ENCODE measurements around the gene FAM234A.

GRCh38 chr16:193441-193840 lies 41.2 kb upstream of the FAM234A start:
- TF ChIP-seq POLR2A (IDR thresholded peaks at IDR 0.05) (no peak), CTCF (IDR thresholded peaks at IDR 0.05) (no peak), POLR2AphosphoS5 (IDR thresholded peaks at IDR 0.05) (no peak), EP300 (IDR thresholded peaks at IDR 0.05) (no peak)

All from stomach (tissue), 4 donors.